Vagina (tissue), 2 donors: ENCODE data around the gene HHIPL2.

ENCODE experiments used
- CTCF ChIP-seq, 3 experiments: fragments of 450-650 bp in 2 of 3; fragments of 200-600 bp in 1 of 3; sonication (generic) in 1 of 3; IDR thresholded peaks; one replicate each; pipeline ENCODE4 v1.5.1; 2017 to 2019; ENCODE audit warnings: antibody characterized with exemption in 3 of 3, mild to moderate bottlenecking in 2 of 3, moderate library complexity in 2 of 3
- POLR2AphosphoS5 ChIP-seq, 2 donors: sonication (generic); formaldehyde crosslinking; IDR thresholded peaks; one replicate each; pipeline ENCODE4 v1.9.0; 2017; ENCODE audit warnings: antibody characterized with exemption in 2 of 2, mild to moderate bottlenecking in 2 of 2, low read depth in 1 of 2; ENCODE audit not compliant: insufficient read depth in 1 of 2

- TF ChIP-seq POLR2AphosphoS5 (IDR thresholded peaks at IDR 0.05; ENCODE audit: insufficient read depth in 1 of 2, low read depth in 1 of 2) (no peak), CTCF (IDR thresholded peaks at IDR 0.05) (no peak)
Observed at GRCh38 chr1:222521299-222522104, 26.4 kb downstream of the HHIPL2 start.
